Measurements from ENCODE around the gene CCDC92.

The CCDC92 gene

GRCh38 chr12:123976227-123976826, 3.7 kb upstream of the CCDC92 start:
- DNase-seq (ENCODE audit: low read depth, low spot score) = no peak
- no peak overlapping the region for H3K27ac ChIP-seq
- H3K9ac ChIP-seq (ENCODE audit: insufficient read length) = no peak overlapping the region
- peaks cover 47% of the 10 kb centered on the region for H3K36me3 ChIP-seq (ENCODE audit: insufficient read depth, low read length)
- H3K4me3 ChIP-seq = no peak overlapping the region
- H3K9me3 ChIP-seq (ENCODE audit: low read depth, low read length) = no peaks in the 10 kb centered on the region
- TF ChIP-seq EZH2 (IDR thresholded peaks at IDR 0.05) = no peak
- TF ChIP-seq POLR2AphosphoS5 (IDR thresholded peaks at IDR 0.05; ENCODE audit: borderline replicate concordance, low read depth, low read length) = no peak
- no peak for TF ChIP-seq FOXP2 (optimal IDR thresholded peaks at IDR 0.05; ENCODE audit: control extremely low read depth, extremely low read length, insufficient read depth)

GRCh38 chr12:123973552-123974341, 1.1 kb upstream of the CCDC92 start:
- Histone ChIP-seq H3K9me3 (ENCODE audit: low read depth, low read length) (no peaks in the 10 kb centered on the region), H3K27ac (no peak overlapping the region), H3K36me3 (ENCODE audit: insufficient read depth, low read length) (peaks cover 39% of the 10 kb centered on the region), H3K4me3 (peak overlapping the region; percentile 91), H3K9ac (ENCODE audit: insufficient read length) (peak overlapping the region; percentile 86)
- TF ChIP-seq FOXP2 (optimal IDR thresholded peaks at IDR 0.05; ENCODE audit: control extremely low read depth, extremely low read length, insufficient read depth) (no peak), EZH2 (IDR thresholded peaks at IDR 0.05) (no peak), POLR2AphosphoS5 (IDR thresholded peaks at IDR 0.05; ENCODE audit: borderline replicate concordance, low read depth, low read length) (no peak)
- no peak for DNase-seq (ENCODE audit: low read depth, low spot score)

- Histone ChIP-seq H3K27ac (0 out of 2 replicates have a peak overlapping the region, but pooled peaks have one; percentile 14), H3K4me3 (peak overlapping the region; percentile 84), H3K36me3 (ENCODE audit: insufficient read depth, low read length) (peaks cover 24% of the 10 kb centered on the region), H3K9me3 (ENCODE audit: low read depth, low read length) (no peaks in the 10 kb centered on the region), H3K9ac (ENCODE audit: insufficient read length) (peak overlapping the region; percentile 71)
- no peak for TF ChIP-seq EZH2 (IDR thresholded peaks at IDR 0.05)
- no peak for TF ChIP-seq POLR2AphosphoS5 (IDR thresholded peaks at IDR 0.05; ENCODE audit: borderline replicate concordance, low read depth, low read length)
- TF ChIP-seq FOXP2 (optimal IDR thresholded peaks at IDR 0.05; ENCODE audit: control extremely low read depth, extremely low read length, insufficient read depth) = no peak
- DNase-seq (ENCODE audit: low read depth, low spot score) = no peak
Measured at GRCh38 chr12:123971770-123972456, 718 bp downstream of the CCDC92 start.

- Histone ChIP-seq H3K4me3 (peak overlapping the region; percentile 84), H3K9ac (ENCODE audit: insufficient read length) (peak overlapping the region; percentile 71), H3K9me3 (ENCODE audit: low read depth, low read length) (no peaks in the 10 kb centered on the region), H3K27ac (0 out of 2 replicates have a peak overlapping the region, but pooled peaks have one; percentile 14), H3K36me3 (ENCODE audit: insufficient read depth, low read length) (peaks cover 19% of the 10 kb centered on the region)
- no peak for DNase-seq (ENCODE audit: low read depth, low spot score)
- TF ChIP-seq POLR2AphosphoS5 (IDR thresholded peaks at IDR 0.05; ENCODE audit: borderline replicate concordance, low read depth, low read length) (no peak), EZH2 (IDR thresholded peaks at IDR 0.05) (no peak), FOXP2 (optimal IDR thresholded peaks at IDR 0.05; ENCODE audit: control extremely low read depth, extremely low read length, insufficient read depth) (no peak)
Measured at GRCh38 chr12:123971449-123971769, 1.2 kb downstream of the CCDC92 start.

GRCh38 chr12:123967121-123967586, 5.5 kb downstream of the CCDC92 start:
- Histone ChIP-seq H3K27ac (no peak overlapping the region), H3K4me3 (no peak overlapping the region), H3K9me3 (ENCODE audit: low read depth, low read length) (no peaks in the 10 kb centered on the region), H3K36me3 (ENCODE audit: insufficient read depth, low read length) (no peaks in the 10 kb centered on the region), H3K9ac (ENCODE audit: insufficient read length) (no peak overlapping the region)
- DNase-seq (ENCODE audit: low read depth, low spot score) = no peak
- TF ChIP-seq EZH2 (IDR thresholded peaks at IDR 0.05) = no peak
- TF ChIP-seq POLR2AphosphoS5 (IDR thresholded peaks at IDR 0.05; ENCODE audit: borderline replicate concordance, low read depth, low read length) = no peak
- no peak for TF ChIP-seq FOXP2 (optimal IDR thresholded peaks at IDR 0.05; ENCODE audit: control extremely low read depth, extremely low read length, insufficient read depth)

GRCh38 chr12:123966596-123966995, 6.0 kb downstream of the CCDC92 start:
- H3K27ac ChIP-seq = no peak overlapping the region
- no peaks in the 10 kb centered on the region for H3K36me3 ChIP-seq (ENCODE audit: insufficient read depth, low read length)
- TF ChIP-seq EZH2 (IDR thresholded peaks at IDR 0.05) (no peak), POLR2AphosphoS5 (IDR thresholded peaks at IDR 0.05; ENCODE audit: borderline replicate concordance, low read depth, low read length) (no peak), FOXP2 (optimal IDR thresholded peaks at IDR 0.05; ENCODE audit: control extremely low read depth, extremely low read length, insufficient read depth) (no peak)
- no peaks in the 10 kb centered on the region for H3K9me3 ChIP-seq (ENCODE audit: low read depth, low read length)
- no peak overlapping the region for H3K4me3 ChIP-seq
- no peak overlapping the region for H3K9ac ChIP-seq (ENCODE audit: insufficient read length)
- no peak for DNase-seq (ENCODE audit: low read depth, low spot score)

- Histone ChIP-seq H3K36me3 (ENCODE audit: insufficient read depth, low read length) (no peaks in the 10 kb centered on the region), H3K4me3 (no peak overlapping the region), H3K9me3 (ENCODE audit: low read depth, low read length) (no peaks in the 10 kb centered on the region), H3K9ac (ENCODE audit: insufficient read length) (no peak overlapping the region), H3K27ac (no peak overlapping the region)
- no peak for DNase-seq (ENCODE audit: low read depth, low spot score)
- no peak for TF ChIP-seq POLR2AphosphoS5 (IDR thresholded peaks at IDR 0.05; ENCODE audit: borderline replicate concordance, low read depth, low read length)
- TF ChIP-seq FOXP2 (optimal IDR thresholded peaks at IDR 0.05; ENCODE audit: control extremely low read depth, extremely low read length, insufficient read depth) = no peak
- TF ChIP-seq EZH2 (IDR thresholded peaks at IDR 0.05) = no peak
Measured at GRCh38 chr12:123965382-123965781, 7.2 kb downstream of the CCDC92 start.

GRCh38 chr12:123963821-123964220, 8.8 kb downstream of the CCDC92 start:
- H3K36me3 ChIP-seq (ENCODE audit: insufficient read depth, low read length) = no peaks in the 10 kb centered on the region
- no peak overlapping the region for H3K27ac ChIP-seq
- no peak for DNase-seq (ENCODE audit: low read depth, low spot score)
- no peak overlapping the region for H3K4me3 ChIP-seq
- H3K9me3 ChIP-seq (ENCODE audit: low read depth, low read length) = no peaks in the 10 kb centered on the region
- no peak for TF ChIP-seq EZH2 (IDR thresholded peaks at IDR 0.05)
- H3K9ac ChIP-seq (ENCODE audit: insufficient read length) = no peak overlapping the region

Data from SK-N-MC (cell line).